Endodermal cell (in vitro differentiated cells): Measurements from ENCODE around the gene OR1S1. TPM values are rescaled to one million over a fixed set of nuclear protein-coding genes. Genes with fewer than 3 reads are reported as not detected.

Experiments used
- DNase-seq: peaks from one replicate; pipeline ENCODE4 v3.0.0-alpha.2; 2017
- H3K27ac ChIP-seq: 2 replicates; pipeline ENCODE4 v1.5.1; 2013; ENCODE audit warnings: mild to moderate bottlenecking, low read depth, low read length, moderate library complexity
- H3K27me3 ChIP-seq: 2 replicates; pipeline ENCODE4 v1.6.1; 2013; ENCODE audit warnings: mild to moderate bottlenecking, low read length, moderate library complexity; ENCODE audit not compliant: insufficient read depth, control insufficient read depth, poor library complexity, severe bottlenecking
- H3K36me3 ChIP-seq: 2 replicates; pipeline ENCODE4 v1.7.0; 2013; ENCODE audit warnings: mild to moderate bottlenecking, low read length, moderate library complexity; ENCODE audit not compliant: control insufficient read depth, insufficient read depth
- H3K4me1 ChIP-seq: one replicate; pipeline ENCODE4 v1.7.0; 2013; ENCODE audit warnings: low read length; ENCODE audit not compliant: control insufficient read depth, insufficient read depth
- H3K4me3 ChIP-seq: 2 replicates; pipeline ENCODE4 v1.5.1; 2013; ENCODE audit warnings: mild to moderate bottlenecking, low read length, moderate library complexity
- H3K9ac ChIP-seq: 2 replicates; pipeline ENCODE4 v1.6.1; 2013; ENCODE audit warnings: mild to moderate bottlenecking, low read length, moderate library complexity; ENCODE audit not compliant: poor library complexity, severe bottlenecking; ENCODE audit errors: extremely low read depth
- H3K9me3 ChIP-seq: 2 replicates; pipeline ENCODE4 v1.6.1; 2013; ENCODE audit warnings: mild to moderate bottlenecking, low read length, moderate library complexity; ENCODE audit not compliant: control insufficient read depth
- H3K27ac Mint-ChIP-seq: 2 replicates; pipeline ENCODE4 v1.8.0; 2020; ENCODE audit warnings: mixed read lengths
- H3K27me3 Mint-ChIP-seq: 2 replicates; pipeline ENCODE4 v1.8.0; 2021; ENCODE audit warnings: mild to moderate bottlenecking, mixed read lengths; ENCODE audit not compliant: insufficient read depth
- H3K36me3 Mint-ChIP-seq: 2 replicates; pipeline ENCODE4 v1.8.0; 2020; ENCODE audit warnings: low read depth, mixed read lengths
- H3K4me1 Mint-ChIP-seq: 2 replicates; pipeline ENCODE4 v1.8.0; 2020; ENCODE audit warnings: mixed read lengths
- H3K4me3 Mint-ChIP-seq: 2 replicates; pipeline ENCODE4 v1.8.0; 2020; ENCODE audit warnings: mild to moderate bottlenecking, moderate library complexity, mixed read lengths
- H3K9me3 Mint-ChIP-seq: 2 replicates; pipeline ENCODE4 v1.8.0; 2020; ENCODE audit warnings: mild to moderate bottlenecking, mixed read lengths
- WGBS, 2 experiments: methylation state at CpG; one replicate each; pipeline versions ENCODE4 v1.1.5 to v1.1.7; 2013; ENCODE audit warnings: missing lambda C conversion rate in 2 of 2, mixed read lengths in 1 of 2; ENCODE audit not compliant: insufficient coverage in 1 of 2, insufficient read length in 1 of 2; 5-methylcytosine and 5-hydroxymethylcytosine counted together
- total RNA-seq, 2 donors: library from RNA; stranded (reverse); fragmentation: NEBNext Ultra II Directional in 1 of 2; extraction: Animal tissue kit (Norgen Biotek cat#: 25700) in 1 of 2; gene quantifications; 2 replicates in 1 of 2; 3 replicates in 1 of 2; pipeline ENCODE4 v1.2.1, GENCODE V29; 2021
- TF ChIP-seq, protein P1 (sequence below): fragments of 200-600 bp; sonication (generic); conservative IDR thresholded peaks from 2 replicates; pipeline ENCODE4 v1.5.0; 2021; ENCODE audit warnings: antibody characterized with exemption, mild to moderate bottlenecking

The OR1S1 gene
- total RNA-seq, 2 donors from 2014 or later = not detected

GRCh38 chr11:58199271-58199670 lies 13.2 kb upstream of the OR1S1 start:
- Histone ChIP-seq H3K27ac (no peak overlapping the region), H3K4me3 (no peak overlapping the region), H3K4me1 (no peaks in the 10 kb centered on the region), H3K36me3 (no peaks in the 10 kb centered on the region), H3K27me3 (no peaks in the 10 kb centered on the region), H3K9ac (no peak overlapping the region), H3K9me3 (peaks cover 19% of the 10 kb centered on the region)
- H3K27me3 Mint-ChIP-seq = no peaks in the 10 kb centered on the region
- no peak for DNase-seq
- no peaks in the 10 kb centered on the region for H3K36me3 Mint-ChIP-seq
- no peak overlapping the region for H3K4me3 Mint-ChIP-seq
- no peaks in the 10 kb centered on the region for H3K4me1 Mint-ChIP-seq
- TF ChIP-seq, protein P1, sequence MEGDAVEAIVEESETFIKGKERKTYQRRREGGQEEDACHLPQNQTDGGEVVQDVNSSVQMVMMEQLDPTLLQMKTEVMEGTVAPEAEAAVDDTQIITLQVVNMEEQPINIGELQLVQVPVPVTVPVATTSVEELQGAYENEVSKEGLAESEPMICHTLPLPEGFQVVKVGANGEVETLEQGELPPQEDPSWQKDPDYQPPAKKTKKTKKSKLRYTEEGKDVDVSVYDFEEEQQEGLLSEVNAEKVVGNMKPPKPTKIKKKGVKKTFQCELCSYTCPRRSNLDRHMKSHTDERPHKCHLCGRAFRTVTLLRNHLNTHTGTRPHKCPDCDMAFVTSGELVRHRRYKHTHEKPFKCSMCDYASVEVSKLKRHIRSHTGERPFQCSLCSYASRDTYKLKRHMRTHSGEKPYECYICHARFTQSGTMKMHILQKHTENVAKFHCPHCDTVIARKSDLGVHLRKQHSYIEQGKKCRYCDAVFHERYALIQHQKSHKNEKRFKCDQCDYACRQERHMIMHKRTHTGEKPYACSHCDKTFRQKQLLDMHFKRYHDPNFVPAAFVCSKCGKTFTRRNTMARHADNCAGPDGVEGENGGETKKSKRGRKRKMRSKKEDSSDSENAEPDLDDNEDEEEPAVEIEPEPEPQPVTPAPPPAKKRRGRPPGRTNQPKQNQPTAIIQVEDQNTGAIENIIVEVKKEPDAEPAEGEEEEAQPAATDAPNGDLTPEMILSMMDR = no peak
- peaks cover 10% of the 10 kb centered on the region for H3K9me3 Mint-ChIP-seq
- 67% methylated on average over 1 of the region's 1 CpG; no CpG with 5 or more reads in 1 of the 2 experiments for WGBS, 2 experiments
- no peak overlapping the region for H3K27ac Mint-ChIP-seq

DNA sequence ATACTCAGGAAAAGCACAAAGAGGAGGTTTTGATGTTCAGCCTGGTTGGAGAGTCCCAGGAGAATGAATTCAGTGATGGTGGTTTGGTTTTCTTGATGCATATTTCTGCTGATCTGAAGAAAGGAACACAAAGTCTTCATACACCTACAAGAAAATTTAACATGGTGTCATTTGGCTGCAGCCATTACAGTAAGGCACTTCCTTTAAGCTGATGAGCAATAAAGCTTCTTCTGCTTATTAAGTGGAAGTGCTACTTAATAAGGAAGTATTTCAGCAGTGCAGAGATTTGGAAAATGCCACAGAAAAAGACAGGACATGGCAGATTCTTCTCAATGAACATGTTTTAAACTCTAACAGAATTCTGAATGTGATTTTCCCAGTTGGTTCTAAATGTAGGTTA lies 8.5 kb upstream of the OR1S1 start, which contains the start of gene OR1S2:
OR1S2 (minus strand) TSS at position 101 of the 400 bp plus-strand sequence; CDS start at position 101, 0 bp downstream.
- Mint-ChIP-seq H3K27ac (no peak within 1 kb of the TSS), H3K9me3 (no peaks in the 10 kb centered on the region), H3K4me1 (no peaks in the 10 kb centered on the region), H3K36me3 (no peaks in the 10 kb centered on the region), H3K27me3 (no peaks in the 10 kb centered on the region), H3K4me3 (no peak within 1 kb of the TSS)
- no peaks in the 10 kb centered on the region for H3K27me3 ChIP-seq
- H3K9ac ChIP-seq = no peak within 1 kb of the TSS
- H3K27ac ChIP-seq = no peak within 1 kb of the TSS
- no peaks in the 10 kb centered on the region for H3K9me3 ChIP-seq
- H3K4me3 ChIP-seq = no peak within 1 kb of the TSS
- no peak for DNase-seq
- TF ChIP-seq, protein P1 = no peak
- H3K4me1 ChIP-seq = no peaks in the 10 kb centered on the region
- H3K36me3 ChIP-seq = no peaks in the 10 kb centered on the region

GRCh38 chr11:58216476-58216875 lies 4.0 kb downstream of the OR1S1 start:
- Mint-ChIP-seq H3K4me3 (no peak overlapping the region), H3K36me3 (no peaks in the 10 kb centered on the region), H3K27me3 (no peaks in the 10 kb centered on the region), H3K9me3 (no peaks in the 10 kb centered on the region), H3K4me1 (no peaks in the 10 kb centered on the region), H3K27ac (no peak overlapping the region)
- H3K4me1 ChIP-seq = no peaks in the 10 kb centered on the region
- H3K36me3 ChIP-seq = no peaks in the 10 kb centered on the region
- no peak overlapping the region for H3K9ac ChIP-seq
- no peak for DNase-seq
- H3K4me3 ChIP-seq = no peak overlapping the region
- no peaks in the 10 kb centered on the region for H3K27me3 ChIP-seq
- no peaks in the 10 kb centered on the region for H3K9me3 ChIP-seq
- TF ChIP-seq, protein P1 = no peak
- no peak overlapping the region for H3K27ac ChIP-seq
